HEK293T (cell line): ENCODE data around the gene KCTD11.

ENCODE experiments used
- BHLHE40 ChIP-seq: fragments of 450-650 bp; IDR thresholded peaks from 2 replicates; pipeline ENCODE4 v1.6.1; 2016; ENCODE audit warnings: mild to moderate bottlenecking, moderate library complexity, borderline replicate concordance
- ELF4 ChIP-seq: fragments of 450-650 bp; IDR thresholded peaks from 2 replicates; pipeline ENCODE4 v1.6.1; 2017; ENCODE audit warnings: antibody characterized with exemption
- FOXA1 ChIP-seq: fragments of 450-650 bp; IDR thresholded peaks from 2 replicates; pipeline ENCODE4 v1.6.1; 2016; ENCODE audit warnings: mild to moderate bottlenecking
- LEF1 ChIP-seq: fragments of 450-650 bp; IDR thresholded peaks from 2 replicates; pipeline ENCODE4 v1.6.1; 2017; ENCODE audit warnings: mild to moderate bottlenecking, borderline replicate concordance
- SP1 ChIP-seq: fragments of 450-650 bp; IDR thresholded peaks from 2 replicates; pipeline ENCODE4 v1.6.1; 2017
- TF ChIP-seq, protein P1 (sequence below): fragments of 450-650 bp; IDR thresholded peaks from 2 replicates; pipeline ENCODE4 v1.6.1; 2016

DNA sequence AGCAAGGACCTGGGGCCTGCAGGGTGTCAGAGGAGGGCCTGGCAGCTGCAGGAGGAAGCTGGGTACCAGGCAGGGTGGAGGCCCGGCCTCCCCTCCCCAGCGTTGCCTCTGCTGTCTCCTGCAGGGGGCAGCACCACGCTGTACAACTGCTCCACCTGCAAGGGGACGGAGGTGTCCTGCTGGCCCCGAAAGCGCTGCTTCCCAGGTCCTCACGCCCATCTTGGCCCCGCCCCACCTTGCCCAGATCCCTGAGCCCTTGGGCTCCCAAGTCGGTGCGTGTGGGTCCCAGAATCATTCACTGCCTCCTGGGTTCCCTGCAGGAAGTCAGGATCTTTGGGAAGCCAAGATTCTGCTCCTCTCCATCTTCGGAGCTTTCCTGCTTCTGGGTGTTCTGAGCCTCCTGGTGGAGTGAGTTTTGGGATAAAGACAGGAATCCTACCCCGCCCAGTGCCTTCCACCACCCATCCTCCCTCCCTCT, 4.1 kb downstream of the KCTD11 start:
- TF ChIP-seq ELF4 (no peak), SP1 (no peak), FOXA1 (no peak), LEF1 (no peak), BHLHE40 (no peak)
- TF ChIP-seq, protein P1, sequence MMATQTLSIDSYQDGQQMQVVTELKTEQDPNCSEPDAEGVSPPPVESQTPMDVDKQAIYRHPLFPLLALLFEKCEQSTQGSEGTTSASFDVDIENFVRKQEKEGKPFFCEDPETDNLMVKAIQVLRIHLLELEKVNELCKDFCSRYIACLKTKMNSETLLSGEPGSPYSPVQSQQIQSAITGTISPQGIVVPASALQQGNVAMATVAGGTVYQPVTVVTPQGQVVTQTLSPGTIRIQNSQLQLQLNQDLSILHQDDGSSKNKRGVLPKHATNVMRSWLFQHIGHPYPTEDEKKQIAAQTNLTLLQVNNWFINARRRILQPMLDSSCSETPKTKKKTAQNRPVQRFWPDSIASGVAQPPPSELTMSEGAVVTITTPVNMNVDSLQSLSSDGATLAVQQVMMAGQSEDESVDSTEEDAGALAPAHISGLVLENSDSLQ = no peak
